GM15510 (cell line): Measurements from ENCODE around the gene CELF2.

Experiments used
- POLR2A ChIP-seq: IDR thresholded peaks from 3 replicates; pipeline ENCODE4 v1.6.1; 2011; ENCODE audit warnings: borderline replicate concordance; ENCODE audit not compliant: insufficient read length; ENCODE audit errors: extremely low read depth

CELF2 gene

DNA sequence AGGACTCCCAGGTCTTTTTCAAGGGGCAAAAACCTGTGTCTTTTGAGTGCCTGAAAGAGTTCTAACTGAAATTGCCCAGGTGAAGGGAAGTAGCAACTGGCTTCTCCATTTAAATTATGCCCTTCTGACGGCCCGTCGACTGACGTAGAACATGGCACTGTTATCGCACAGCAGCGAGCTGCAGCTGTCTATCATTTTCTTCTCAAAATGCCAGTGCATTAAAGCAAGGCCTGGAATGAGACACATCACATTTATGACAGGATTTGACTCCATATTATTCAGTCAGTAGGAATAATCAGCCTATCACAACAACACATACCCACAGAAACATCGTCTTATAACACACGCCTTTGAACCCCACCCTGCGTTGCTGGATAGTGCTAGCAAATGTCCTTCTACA, 69.7 kb downstream of the CELF2 start:
- TF ChIP-seq POLR2A = no peak

DNA sequence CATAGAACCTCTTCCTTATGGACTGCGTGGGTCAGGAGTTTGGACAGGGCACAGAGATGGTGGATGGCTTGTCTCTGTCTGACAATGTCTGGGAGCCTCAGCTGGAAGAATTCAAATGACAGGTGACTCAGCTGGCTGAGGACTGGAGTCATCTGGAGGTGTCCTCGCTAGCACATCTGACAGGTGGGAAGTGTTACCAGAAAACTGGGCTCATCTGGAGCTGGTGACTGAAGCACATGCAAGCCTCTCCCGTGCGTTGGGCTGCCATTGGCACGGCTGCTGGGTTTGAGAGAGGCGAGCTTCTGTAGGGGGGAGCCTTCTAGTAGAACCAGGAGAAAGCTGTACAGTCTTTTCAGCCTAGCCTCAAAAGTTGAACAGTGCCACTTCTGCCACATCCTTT, 71.0 kb downstream of the CELF2 start:
- TF ChIP-seq POLR2A = no peak

DNA sequence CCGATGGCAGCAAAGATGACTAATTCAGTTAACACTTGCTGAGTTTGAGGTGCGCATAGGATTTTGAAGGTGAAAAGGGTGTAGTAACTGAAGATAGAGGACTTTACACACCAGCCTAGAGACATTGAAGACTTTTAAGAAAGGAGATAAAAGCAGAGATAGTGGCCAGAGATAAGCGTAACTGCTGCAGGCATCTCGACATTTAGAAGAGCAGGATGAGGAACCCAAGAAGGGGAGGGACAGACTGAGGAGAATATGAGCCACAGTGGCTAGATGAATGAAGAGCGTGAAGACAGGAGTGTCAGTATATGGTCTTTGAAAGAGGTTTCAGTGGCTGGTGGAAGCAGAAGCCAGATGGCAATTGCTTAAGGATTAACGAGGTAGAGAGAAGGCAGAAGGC, 71.6 kb downstream of the CELF2 start:
- TF ChIP-seq POLR2A = no peak

DNA sequence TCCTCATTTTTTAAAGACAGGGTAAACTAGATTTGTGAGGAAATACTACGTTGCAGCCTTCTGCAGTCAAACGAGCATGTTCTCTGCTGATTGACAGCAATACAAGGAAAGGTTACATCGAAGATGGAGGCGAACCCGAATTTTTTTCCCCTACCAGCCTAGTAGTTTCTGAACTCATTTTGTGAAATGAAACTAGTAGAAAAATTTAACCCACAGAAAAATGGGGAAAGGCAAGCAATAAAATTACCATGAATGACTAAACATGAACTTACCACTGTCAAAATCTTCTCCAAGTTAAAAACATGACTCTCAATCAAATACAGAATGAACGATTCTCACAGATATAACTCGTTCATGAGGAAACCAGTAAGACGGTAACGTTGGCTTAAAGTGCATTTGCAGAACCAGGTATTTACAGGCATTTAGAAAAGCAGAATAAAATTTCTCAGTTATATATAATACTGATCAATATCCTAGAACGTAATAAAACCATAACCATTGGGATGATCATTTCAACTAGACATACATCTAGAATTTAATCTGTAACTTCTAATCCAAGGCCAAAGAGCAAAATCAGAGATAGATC, 73.9 kb downstream of the CELF2 start:
- no peak for TF ChIP-seq POLR2A

DNA sequence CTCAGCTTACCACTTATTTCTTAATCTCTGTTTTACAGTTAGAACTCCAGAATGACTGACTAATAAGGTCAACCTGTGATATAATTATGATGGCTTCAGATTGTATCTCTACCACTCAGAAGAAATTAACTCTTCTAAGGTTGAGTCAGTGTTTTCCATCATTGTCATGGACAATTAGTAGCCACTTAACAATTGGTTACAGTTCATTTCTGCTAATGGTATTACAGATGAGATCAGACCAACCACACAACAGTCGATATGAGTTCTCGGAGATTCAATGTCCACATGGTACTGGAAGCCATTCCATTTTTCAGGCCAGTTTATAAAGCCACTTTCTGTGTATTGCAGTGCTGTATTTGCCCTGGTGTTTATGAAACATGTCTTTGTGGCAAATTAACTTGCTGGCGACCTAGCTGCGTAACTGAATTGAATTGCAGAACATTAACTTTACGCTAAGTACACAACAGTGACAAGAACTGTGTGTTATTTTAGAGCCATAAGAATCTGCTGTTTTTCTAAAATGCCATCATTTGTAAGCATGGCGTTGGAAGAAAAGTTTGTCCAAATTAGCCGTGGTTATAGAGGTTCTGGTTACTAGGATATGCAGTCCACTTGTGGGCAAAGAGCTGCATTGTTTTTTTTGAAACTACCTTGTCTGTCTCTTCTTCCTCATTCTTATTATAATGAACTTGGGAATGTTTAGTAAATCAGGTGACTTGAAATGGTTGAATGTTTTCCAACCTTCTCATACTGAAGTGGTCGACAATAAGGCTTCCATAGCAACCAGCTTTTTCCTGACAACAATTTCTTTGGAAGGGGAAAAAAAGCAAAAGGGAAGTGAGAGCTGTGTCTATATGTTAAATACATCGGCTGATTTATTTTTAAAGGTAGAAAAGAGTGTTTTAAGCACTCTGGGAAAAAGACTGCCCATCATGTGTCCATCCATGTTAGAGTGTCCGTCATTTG, 76.4 kb downstream of the CELF2 start:
- TF ChIP-seq POLR2A = no peak

DNA sequence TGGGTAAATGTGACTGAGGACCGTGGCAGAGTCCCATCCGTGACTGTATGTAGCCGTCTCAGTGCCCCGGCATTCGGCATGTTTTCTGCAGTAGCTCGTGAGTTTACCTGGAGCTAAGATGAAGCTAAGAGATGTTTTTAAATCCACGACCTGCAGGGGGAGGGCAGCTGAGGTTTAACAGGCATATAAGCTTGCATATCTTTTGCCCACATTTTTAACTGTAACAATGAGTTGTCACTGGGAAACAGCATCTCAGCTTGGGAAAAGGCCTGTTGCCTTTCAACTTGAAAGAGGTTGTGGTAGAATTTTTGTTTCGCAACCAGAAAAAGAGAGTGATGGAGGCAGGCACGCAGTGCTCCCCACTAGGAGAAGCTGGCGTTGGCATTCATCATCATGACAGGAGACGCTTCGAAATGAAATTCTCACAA, 77.7 kb downstream of the CELF2 start:
- TF ChIP-seq POLR2A = no peak

DNA sequence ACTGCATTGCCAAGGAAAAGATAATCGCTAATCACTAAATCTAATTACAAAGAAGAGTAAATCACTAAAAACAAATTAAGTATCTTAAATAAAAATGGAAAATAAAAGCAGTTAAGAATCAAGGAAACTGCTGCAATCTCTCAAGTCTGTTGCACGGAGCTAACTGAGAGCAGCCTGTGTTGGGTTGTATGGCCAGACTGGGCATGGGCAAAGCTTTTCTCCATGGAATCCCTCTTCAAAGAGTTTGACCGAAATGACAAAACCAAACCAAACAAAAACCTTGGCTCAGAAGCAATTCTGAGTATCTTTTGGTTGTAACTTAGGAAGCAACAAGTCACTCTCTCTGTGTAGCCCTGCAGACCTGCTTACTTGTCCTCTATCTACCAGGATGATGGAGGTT, 78.8 kb downstream of the CELF2 start:
- TF ChIP-seq POLR2A = no peak

DNA sequence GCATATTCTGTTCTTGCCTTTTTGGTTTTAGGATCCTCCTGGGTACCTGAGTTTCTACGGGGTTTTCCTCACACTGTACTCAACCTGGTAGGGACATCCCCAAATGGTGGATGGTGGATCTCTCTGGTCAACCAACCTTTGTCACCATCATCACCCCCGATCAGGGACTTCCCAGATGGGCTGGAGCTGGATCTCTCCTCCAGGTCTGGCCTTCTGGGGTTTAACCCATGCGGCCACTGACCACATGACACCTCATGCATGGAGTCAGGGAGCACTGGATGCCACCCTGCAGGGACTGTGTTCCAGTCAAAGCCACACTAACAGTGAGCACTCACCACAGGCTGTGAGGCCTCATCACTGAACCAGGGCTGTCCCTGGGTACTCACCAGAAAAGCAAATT, 80.0 kb downstream of the CELF2 start:
- TF ChIP-seq POLR2A = no peak

DNA sequence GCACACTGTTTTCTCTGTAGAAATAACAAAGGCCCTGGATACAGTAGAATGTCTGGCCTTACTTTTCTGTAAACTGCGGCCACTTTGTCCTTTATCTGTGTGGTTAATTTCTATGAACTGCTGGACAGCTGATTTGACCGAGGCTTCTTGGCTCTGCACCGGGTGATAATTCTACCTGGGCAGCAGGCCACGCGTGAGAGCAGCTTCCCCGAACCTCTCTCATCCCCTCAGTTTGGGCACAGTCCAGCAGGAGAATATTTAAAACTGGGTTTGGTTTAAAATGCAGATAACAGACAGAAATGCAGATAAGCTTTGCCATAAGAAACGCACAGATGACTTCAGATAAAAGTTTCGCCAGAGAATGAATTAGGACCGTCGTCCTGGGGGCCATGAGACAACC, 81.0 kb downstream of the CELF2 start:
- TF ChIP-seq POLR2A = no peak

DNA sequence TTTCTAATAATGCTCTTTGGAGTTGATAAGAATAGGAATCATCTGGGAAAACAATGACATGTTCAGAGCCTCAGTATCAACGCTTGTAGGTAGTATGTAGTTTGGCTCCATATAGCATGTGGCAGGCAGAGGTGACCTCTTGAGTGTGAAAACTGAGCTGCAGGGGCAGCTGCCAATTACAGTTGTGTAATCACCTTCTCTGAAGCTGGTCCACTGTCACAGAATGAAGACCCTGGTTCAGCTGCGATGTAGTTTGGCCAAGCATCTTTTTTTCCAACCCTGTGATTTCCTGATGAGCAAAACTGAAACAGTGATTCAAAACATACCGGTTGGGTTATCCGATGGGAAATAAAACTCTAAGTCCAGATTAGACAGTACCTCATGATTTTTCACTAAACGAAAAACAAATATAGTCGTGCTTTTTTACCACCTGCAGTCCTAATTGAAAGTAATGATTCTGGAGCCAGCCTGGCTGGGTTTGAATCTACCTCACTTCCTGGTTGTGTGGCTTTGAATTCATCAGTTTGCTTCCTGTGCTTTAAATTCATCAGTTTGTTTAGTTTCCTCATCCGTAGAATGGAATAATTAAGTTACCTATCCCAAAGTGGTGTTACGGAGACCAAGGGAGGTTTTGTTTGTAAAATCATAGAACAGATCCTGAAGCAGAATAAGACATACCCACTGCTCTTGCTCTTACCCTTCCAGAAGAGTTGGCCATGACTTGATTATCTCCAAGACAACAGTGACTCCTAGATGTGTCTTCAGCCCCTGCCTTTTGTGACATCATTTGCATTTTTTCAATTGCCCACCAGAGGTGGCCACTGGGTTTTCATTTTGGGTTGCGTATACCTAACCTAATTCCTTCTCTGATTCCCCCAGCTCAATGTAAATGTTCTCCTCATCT, 87.4 kb downstream of the CELF2 start:
- no peak for TF ChIP-seq POLR2A

DNA sequence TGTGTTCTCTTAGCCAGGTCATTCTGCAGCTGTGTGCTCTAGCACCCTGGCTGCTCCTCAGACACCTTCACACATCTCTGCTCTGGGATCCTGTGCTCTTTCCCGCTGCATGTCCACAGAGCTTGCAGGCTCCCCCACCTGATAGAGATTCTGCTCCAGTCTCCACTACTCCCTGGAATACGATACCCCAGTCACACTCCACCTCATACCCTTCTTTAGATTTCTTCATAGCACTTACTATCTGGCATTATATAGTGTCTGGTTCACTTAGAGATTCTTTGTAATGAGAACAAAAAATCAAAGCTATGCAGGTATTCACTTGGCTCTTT, 88.0 kb downstream of the CELF2 start:
- TF ChIP-seq POLR2A = no peak

DNA sequence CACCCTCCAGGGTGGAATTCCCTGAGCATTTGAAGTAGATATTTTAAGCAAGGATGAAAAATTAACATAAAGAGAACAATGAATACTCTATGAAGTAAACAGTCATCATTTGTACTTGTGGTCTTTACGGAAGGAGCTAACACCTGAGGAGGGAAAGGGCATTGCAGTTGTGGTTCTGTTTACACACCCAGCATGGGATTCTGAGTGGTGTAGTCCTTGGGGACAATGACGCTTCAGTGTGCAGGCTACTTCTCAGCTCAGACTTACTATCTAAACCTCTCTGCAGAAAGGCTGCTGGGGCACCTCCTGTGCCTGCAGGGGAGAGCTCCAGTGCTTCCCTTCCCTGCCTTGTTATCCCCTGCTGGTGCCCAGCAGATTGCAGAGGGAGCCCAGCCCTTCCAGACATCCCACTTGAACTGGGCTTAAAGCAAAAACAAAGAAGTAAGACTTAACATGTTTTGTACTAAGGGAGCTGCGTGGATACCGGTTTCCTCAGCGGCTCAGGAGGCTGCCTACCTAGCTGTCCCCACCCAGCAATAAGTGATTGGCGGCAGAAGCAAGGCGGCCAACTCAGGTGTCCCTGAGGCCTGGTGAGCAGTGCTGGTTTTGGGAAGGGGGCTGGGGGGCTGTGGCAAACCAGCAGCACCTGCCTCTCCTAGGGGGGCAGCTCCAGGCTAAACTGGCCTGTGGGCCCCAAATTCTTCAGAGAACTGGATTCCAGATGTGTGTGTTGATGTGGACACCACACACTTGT, 89.1 kb downstream of the CELF2 start:
- TF ChIP-seq POLR2A = no peak

DNA sequence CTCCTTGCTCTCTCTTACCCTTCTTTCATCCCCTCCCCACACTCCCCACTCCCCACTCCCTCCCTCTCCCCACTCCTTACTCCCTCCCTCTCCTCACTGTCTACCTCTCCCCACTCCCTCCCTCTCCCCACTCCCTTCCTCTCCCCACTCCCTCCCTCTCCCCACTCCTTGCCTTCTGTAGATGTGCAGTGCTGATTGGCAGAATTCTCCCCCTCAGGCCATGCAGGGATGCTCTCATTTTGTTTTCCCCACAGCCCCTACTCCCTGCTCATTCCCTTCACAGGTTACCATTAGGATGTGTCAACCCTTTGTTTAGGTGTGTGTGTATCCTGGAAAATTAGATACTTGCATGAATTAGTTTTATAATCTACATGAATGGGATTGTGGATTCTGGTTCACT, 90.3 kb downstream of the CELF2 start:
- TF ChIP-seq POLR2A = no peak

DNA sequence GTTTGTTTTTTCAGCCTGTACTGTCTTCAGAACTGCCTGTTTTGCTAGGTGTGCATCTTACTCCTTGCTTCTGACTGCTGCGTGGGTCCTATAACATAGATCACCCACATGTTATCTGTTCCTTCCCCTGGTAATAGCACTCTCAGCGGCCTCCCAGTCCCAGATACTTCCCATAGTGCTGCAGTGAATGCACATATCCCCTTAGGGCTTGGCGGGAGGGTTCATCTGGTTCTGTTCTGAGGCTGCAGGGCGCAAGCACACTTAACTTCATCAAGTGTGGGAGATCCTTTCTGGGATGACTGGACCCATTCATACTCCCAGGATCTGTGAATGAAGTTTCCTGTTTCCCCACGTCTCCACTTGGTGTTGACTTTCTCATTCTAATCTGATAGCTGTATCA, 90.7 kb downstream of the CELF2 start:
- TF ChIP-seq POLR2A = no peak
